HG03095 (cell line): ENCODE measurements around the gene ARGLU1.

Experiments
- ATAC-seq: cut with Tn5 transposase; IDR thresholded peaks from one replicate; pipeline ENCODE4 v1.9.1; 2021; ENCODE audit warnings: moderate library complexity; ENCODE audit not compliant: unreplicated experiment

Gene ARGLU1

DNA sequence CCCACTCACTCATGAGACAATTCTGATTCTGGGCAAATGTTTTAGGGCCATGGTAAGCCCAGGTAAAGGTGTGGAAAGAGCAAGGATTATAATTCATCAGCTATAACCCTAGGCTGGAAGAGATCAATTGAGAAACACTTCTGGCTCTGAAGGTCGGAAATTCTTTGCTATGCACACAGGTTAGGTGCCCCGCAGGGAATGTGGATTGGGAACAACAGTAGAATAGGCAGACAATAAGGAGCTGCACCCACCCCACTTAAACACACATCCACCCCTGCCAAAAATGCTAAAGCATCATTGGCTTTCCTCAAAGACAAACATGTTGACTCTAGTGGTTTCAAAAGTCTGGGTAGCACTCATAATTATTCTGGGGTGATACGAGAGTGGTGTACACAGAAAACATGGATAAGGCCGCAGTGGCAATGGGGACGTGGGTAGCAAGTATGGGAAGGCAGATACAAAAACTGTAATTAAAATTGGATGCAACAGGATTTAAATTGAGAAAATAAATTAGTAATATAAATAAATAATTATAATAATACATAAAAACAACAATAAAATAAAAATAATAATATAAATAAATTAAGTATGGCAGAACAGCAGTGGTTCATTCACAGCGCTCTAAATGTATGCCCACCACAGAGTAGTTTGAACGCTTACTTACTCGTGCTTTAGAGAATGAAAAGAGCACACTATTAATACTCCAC lies 41.0 kb downstream of the ARGLU1 start:
- ATAC-seq = no peak

- ATAC-seq = no peak
Observed at GRCh38 chr13:106525865-106526264, 42.1 kb downstream of the ARGLU1 start.

GRCh38 chr13:106524108-106524507 lies 43.8 kb downstream of the ARGLU1 start:
- no peak for ATAC-seq

DNA sequence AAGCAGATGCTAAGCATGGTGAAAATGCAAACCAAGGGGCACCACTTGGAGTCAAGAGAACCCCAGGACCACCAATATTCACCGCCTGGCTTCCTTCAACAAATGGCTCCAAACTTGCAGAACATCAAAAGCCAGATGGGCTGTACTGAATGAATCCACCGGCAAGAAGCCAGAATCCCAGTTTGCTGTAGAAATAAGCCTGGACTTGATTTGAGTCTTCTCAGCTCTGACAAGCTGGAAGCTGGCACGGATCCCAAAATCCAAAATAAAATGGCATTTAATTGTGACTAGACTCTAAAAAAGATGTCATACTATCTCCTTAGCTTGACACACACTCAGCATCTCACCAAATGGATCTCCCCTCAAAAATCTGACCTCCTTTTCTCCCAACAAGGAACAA lies 44.4 kb downstream of the ARGLU1 start:
- ATAC-seq = no peak

- no peak for ATAC-seq
Observed at GRCh38 chr13:106522898-106523525, 44.9 kb downstream of the ARGLU1 start.

DNA sequence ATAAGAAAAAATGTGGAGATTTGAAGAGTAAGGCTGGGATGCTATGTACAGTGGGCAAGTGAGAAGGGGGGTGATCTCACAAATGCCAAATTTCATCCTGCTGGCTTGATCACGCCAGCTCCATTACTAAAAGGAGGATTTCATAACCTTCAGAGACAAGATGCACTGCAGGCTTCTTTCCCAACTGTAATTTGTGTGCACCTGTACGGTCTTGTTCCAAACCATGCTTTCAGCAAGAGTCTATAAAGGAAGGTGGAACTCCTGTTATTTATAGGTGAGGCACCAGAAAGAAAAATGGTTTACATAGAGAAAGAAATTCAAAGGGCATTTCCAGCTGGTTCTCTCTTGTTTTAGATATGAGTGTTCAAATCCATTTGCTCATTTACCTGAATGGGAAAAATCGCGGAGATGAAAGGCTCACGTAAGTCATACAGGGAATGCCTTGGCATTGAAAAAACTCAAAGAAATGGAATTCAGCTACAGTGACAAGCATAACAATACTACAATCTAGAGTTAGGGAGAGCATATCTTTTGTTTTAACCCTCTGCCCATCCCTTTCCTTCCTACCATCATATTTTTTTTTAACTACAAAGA lies 45.7 kb downstream of the ARGLU1 start:
- ATAC-seq = no peak

- ATAC-seq = no peak
Observed at GRCh38 chr13:106521095-106521799, 46.7 kb downstream of the ARGLU1 start.

- no peak for ATAC-seq
Observed at GRCh38 chr13:106520251-106521054, 47.5 kb downstream of the ARGLU1 start.

GRCh38 chr13:106518512-106518911 lies 49.4 kb downstream of the ARGLU1 start:
- no peak for ATAC-seq

- no peak for ATAC-seq
Observed at GRCh38 chr13:106517109-106517847, 50.7 kb downstream of the ARGLU1 start.

GRCh38 chr13:106515635-106516254 lies 52.2 kb downstream of the ARGLU1 start:
- no peak for ATAC-seq

- no peak for ATAC-seq
Observed at GRCh38 chr13:106514928-106515634, 52.9 kb downstream of the ARGLU1 start.

DNA sequence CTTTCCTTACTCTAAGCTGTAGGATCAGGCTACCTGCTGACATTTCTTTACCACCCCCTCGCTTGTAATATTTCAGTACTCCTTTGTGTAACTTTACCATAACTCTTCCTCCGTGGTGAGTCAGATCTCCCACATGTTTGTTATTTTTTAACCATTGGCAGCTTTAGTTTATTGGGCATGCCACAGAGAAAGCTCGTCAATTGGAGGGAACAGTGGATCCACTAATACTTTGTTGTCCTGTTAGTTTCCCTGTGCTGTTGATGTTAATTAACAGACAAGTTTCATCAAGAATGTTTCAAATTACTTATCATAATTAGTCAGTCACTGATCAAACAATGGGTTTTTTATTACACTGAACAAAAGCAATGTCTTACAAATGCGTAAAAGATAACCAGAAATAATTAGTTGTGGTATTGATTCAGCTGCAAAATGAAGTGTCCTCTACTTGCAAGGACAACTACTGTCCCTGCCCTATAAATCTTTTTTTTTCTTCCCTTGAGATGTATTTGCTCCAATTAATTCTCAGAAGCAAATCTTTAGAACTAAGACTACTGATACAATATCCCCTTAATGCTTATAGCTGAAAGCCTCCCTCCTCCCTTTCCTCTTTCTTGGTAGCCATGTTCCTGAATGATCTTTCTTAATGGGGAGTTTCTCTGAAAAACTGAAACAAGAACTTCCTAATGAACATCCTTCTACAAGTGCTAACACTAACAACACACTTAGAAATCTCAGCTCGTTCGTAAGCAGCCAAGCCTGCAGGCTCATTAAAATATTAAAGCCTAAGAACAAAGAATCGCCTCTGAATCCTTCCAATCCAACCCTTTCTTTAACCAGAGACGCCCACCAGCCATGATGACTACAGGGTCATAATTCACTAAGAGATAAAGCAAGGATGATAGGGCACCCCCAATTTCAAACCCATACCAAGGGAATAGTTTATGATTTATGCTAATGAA lies 54.6 kb downstream of the ARGLU1 start:
- ATAC-seq = no peak

DNA sequence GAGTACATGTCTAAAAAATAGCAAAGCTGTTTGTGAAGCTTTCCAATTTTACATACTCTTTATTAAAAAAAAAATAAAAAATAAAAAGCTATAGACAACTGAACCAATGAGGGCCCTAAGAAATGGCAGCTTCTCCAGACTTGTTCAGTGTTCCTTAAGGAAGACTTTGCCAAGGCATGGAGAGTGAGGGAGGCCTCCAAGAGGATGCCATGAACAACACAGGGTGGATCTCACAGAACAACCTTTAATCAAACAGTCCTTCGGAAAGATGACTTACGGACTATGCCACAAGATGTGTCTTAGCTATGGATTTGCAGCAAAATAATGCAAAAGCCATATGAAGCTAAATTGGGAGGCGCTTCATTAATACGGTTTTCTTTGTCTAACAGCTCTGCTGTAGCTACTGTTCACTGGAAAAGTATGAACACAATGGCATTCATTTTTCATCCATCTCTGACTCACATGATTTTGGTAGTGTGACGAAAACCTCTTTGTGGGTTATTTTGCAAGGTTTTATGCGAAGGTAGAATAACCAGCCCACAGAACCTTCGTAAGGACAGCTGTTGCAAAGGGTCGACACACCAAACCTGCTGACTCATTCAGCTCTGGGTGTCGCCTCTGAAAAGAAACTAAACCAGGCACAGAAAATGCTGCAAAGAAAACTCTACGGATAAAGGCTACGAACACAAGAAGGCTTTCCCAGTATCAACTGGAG lies 60.2 kb downstream of the ARGLU1 start:
- peak; percentile 77 for ATAC-seq

DNA sequence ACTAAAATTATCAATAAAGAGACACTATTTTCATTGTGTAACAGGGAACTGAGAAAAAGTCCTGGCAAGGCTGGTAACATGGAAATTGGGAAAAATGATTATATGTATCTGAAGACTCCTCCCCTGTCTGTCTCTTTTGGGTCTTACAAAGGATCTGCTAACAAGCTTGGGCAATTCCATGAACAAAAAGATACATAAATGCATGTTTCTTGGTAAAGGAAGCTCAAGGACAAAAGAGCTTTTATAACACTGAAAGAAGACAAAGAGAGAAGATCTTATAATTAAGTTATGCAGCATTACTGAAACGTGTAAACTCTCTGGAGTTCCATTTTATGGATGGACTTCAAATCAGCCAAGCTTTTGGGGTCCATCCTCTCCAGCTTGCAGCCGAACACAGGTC lies 61.7 kb downstream of the ARGLU1 start:
- ATAC-seq = no peak

DNA sequence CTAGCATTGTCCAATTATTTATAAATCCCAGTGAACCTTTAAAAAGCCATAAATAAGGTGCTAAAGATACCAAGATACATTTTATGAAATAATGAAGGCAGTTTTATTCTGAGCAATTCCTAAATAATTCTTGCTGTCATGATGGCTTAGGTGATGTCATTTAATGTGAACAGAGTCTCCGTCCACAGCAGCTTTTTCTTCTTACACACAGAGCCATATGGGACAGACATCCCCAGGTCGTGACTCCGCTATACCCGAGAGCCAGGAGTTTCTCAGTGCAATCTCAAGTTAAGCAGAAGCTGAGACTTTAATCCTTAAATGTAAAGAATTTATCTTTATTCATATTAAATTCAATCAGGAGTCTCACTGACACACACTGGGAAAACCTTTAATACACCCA lies 62.2 kb downstream of the ARGLU1 start:
- ATAC-seq = no peak

DNA sequence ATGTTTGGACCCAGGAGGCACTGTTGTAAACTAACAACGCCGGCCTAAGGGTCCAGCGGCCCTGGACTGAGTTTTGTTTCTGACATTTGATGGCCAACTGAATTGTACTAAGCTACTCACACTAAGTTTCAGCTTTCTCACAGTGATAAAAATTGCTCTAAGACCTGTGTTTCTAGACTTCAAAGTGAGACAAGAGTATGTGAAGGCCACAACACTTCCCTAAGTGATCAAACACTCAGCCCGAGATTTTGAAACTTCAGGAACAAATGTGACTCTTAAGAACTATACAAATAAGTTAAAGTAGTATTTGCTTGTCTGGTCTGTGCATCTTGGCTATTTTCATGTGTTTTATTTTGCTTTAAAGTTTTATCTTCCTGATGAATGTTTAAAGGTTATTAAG lies 62.6 kb downstream of the ARGLU1 start:
- ATAC-seq = no peak
